Activated naive CD4-positive, alpha-beta T cell treated with anti-CD3 and anti-CD28 coated beads, Interleukin-2, amount 50 U/mL, for 16 hours (primary cell): ENCODE results near the gene SNX13.
"Not testable (repeated sequence)": the region's sequence is repeated elsewhere in the genome, so short reads cannot be mapped to it uniquely, and the experiment has no call there.

ENCODE experiments used
- DNase-seq: peaks from one replicate; pipeline ENCODE4 v3.0.0-alpha.2; 2020

The SNX13 gene

GRCh38 chr7:17909310-17909709, 31.0 kb downstream of the SNX13 start:
- not testable (repeated sequence) for DNase-seq

- no peak for DNase-seq
Measured at GRCh38 chr7:17907014-17907413, 33.3 kb downstream of the SNX13 start.

- DNase-seq = no peak
Measured at GRCh38 chr7:17903337-17903736, 37.0 kb downstream of the SNX13 start.

- DNase-seq = no peak
Measured at GRCh38 chr7:17902599-17902998, 37.7 kb downstream of the SNX13 start.

GRCh38 chr7:17900464-17900863, 39.8 kb downstream of the SNX13 start:
- DNase-seq = no peak

GRCh38 chr7:17898111-17898510, 42.2 kb downstream of the SNX13 start:
- DNase-seq = no peak

GRCh38 chr7:17887286-17887685, 53.0 kb downstream of the SNX13 start:
- DNase-seq = no peak

- DNase-seq = no peak
Measured at GRCh38 chr7:17882685-17883084, 57.6 kb downstream of the SNX13 start.

- no peak for DNase-seq
Measured at GRCh38 chr7:17879075-17879661, 61.1 kb downstream of the SNX13 start.

GRCh38 chr7:17878627-17879026, 61.7 kb downstream of the SNX13 start:
- DNase-seq = no peak

GRCh38 chr7:17871815-17872533, 68.3 kb downstream of the SNX13 start:
- no peak for DNase-seq

- DNase-seq = no peak
Measured at GRCh38 chr7:17870406-17870805, 69.9 kb downstream of the SNX13 start.

- no peak for DNase-seq
Measured at GRCh38 chr7:17863809-17864143, 76.5 kb downstream of the SNX13 start.

GRCh38 chr7:17863095-17863808, 77.0 kb downstream of the SNX13 start:
- no peak for DNase-seq

GRCh38 chr7:17856251-17856650, 84.0 kb downstream of the SNX13 start:
- no peak for DNase-seq

- no peak for DNase-seq
Measured at GRCh38 chr7:17855202-17855601, 85.1 kb downstream of the SNX13 start.

- no peak for DNase-seq
Measured at GRCh38 chr7:17854261-17855047, 85.8 kb downstream of the SNX13 start.

- no peak for DNase-seq
Measured at GRCh38 chr7:17852361-17852760, 87.9 kb downstream of the SNX13 start.

- no peak for DNase-seq
Measured at GRCh38 chr7:17849504-17849903, 90.8 kb downstream of the SNX13 start.

GRCh38 chr7:17848516-17848915, 91.8 kb downstream of the SNX13 start:
- no peak for DNase-seq

GRCh38 chr7:17846935-17847334, 93.4 kb downstream of the SNX13 start:
- DNase-seq = no peak

GRCh38 chr7:17845197-17845547, 95.1 kb downstream of the SNX13 start:
- no peak for DNase-seq

GRCh38 chr7:17844514-17845196, 95.6 kb downstream of the SNX13 start:
- no peak for DNase-seq
